Skeletal muscle cell (primary cell): ENCODE results near the gene MINDY4.

Experiments used
- DNase-seq: peaks from one replicate; pipeline ENCODE4 v3.0.0-alpha.2; 2010; ENCODE audit warnings: low read depth
- H3K4me3 ChIP-seq: 2 replicates; pipeline ENCODE4 v1.5.1; 2011; ENCODE audit warnings: low read depth, mild to moderate bottlenecking, control low read depth, low read length, moderate library complexity

MINDY4 gene

DNA sequence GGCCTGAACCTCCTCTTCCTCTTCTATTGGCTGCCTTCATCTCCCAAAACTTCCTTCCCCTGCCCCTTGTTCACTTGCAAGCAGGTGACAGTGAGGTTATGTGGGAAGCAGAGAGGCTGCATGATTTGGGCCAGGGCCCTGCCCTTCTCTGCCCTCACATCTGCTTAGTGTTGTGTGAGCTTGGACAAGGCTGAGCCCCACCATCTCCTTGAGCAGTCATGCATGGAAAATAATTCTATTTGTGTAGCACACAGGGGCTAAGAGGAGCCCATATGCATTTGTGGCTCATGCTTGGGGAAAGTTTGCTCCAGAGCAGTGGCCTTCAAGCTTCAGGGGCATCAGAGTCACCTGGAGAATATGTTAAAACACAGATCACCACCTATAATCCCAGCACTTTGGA lies 113.7 kb downstream of the MINDY4 start:
- no peak overlapping the region for H3K4me3 ChIP-seq
- DNase-seq, result no peak

DNA sequence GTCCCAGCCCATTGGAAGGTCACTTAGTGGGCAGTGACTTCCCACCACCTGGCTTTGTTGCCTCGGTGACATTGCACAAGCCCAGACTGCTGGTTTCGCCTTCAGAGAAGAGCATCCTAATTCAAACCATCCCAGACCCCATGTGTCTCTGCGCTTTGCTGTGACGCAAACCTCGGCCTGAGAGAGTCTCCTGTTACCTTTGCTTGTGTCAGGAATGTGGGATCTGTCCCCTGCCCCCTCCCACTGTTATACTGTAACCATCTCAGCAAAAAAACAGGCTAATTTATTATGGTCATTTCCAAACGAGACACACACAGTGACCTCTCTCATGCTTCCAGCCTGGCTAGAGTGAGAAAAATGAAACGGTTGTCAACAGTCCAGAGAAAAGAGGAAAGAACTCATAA lies 115.4 kb downstream of the MINDY4 start:
- peak; percentile 7 for DNase-seq
- H3K4me3 ChIP-seq, result no peak overlapping the region

DNA sequence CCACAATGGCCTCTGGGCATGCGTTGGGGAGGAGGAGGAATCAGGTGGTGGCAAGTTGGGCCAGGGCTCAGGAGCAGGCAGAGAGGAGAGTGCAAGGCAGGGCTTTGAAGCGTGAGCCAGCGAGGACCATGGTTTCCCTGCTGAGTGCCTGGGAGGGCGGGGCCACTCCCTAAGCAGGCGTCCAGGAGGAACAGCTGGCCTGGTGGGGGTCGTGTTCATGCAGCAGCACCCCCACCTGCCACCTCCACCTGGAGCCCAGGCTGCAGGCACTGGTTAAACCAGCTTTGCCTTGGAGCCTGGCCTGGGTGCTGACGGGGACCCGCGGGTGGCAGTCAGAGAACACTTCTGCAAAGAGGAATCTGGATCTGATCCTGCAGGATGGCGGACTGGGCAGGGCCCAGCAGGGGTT lies 116.3 kb downstream of the MINDY4 start:
- H3K4me3 ChIP-seq, result no peak overlapping the region
- DNase-seq, result no peak

DNA sequence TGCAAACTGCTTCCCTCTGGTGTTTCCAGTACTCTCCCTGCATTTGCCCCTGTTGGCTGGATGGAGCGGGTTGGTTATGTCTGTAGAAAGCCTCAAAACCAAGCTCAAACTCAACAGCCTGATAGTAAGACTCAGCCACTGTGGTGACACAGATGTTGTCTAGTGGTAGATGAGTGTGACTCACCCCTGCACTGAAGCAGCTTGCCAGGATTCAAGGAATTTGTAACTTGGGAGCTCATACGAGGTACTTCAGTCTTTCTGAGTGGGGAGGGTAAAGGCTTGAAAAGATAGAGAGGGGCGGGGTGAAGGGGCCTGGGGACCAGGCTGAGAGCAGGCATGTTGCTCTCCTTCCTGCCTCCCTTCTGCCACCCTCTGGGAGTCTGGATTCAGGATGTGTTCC lies 117.5 kb downstream of the MINDY4 start:
- H3K4me3 ChIP-seq, result no peak overlapping the region
- DNase-seq, result peak; percentile 64

DNA sequence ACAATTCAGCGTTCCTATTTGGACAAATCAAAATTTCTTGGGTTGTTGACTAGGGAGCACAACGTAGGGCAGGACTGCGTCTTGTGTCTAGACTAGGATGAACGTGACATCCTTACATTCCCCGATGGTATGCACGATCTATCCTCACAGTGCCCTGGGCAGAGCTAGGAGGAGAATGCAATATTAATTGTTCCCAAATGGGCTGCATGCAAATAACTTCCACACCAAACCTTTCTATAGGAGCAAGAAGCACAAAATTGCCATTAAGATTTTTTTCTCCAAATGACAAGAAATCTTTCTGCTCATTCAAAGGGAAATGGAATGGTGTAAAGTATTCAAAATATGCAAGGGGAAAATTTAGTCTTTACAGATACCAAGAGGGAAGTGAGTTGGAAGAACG lies 119.0 kb downstream of the MINDY4 start:
- H3K4me3 ChIP-seq, result no peak overlapping the region
- DNase-seq, result no peak

DNA sequence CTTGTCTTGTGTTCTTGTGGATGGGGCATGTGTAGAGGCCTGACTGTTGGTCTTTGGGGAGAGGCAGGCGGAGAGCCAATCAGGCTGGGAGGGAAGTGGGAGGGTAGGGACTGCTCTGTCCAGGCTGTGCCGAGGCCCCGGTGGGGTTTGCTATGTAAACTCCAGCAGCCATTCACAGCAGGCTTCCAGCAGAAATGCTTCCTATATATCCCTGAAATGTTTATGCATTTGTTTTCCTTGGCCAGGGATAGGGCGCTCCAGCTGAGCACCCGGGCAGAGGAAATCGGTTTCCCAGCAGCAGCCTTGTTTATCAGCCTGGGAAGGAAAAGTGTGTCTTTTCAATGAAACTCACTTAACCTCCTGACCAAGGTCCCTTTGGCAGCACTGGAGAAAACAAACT lies 122.1 kb downstream of the MINDY4 start:
- no peak for DNase-seq
- H3K4me3 ChIP-seq, result no peak overlapping the region

DNA sequence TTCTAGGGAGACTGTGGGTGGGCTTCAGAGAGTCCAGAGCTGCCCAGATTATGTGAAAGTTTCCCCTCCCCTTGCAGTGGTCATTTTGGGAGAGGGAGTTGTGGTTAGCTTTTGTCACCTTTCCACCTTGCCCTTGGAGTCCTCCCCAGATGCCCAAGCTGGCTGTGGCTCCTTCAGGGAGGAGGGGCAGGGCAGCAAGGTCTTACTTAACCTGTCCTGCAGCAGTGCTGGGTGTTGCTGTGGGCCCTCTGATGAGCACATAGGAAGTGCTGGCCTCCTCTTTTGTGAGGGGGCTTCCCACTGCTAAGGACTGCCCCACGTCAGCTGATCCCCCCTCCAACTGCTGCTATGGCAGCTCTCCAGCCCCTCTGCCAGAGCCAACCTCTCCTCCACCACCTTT lies 122.8 kb downstream of the MINDY4 start:
- no peak for DNase-seq
- no peak overlapping the region for H3K4me3 ChIP-seq

DNA sequence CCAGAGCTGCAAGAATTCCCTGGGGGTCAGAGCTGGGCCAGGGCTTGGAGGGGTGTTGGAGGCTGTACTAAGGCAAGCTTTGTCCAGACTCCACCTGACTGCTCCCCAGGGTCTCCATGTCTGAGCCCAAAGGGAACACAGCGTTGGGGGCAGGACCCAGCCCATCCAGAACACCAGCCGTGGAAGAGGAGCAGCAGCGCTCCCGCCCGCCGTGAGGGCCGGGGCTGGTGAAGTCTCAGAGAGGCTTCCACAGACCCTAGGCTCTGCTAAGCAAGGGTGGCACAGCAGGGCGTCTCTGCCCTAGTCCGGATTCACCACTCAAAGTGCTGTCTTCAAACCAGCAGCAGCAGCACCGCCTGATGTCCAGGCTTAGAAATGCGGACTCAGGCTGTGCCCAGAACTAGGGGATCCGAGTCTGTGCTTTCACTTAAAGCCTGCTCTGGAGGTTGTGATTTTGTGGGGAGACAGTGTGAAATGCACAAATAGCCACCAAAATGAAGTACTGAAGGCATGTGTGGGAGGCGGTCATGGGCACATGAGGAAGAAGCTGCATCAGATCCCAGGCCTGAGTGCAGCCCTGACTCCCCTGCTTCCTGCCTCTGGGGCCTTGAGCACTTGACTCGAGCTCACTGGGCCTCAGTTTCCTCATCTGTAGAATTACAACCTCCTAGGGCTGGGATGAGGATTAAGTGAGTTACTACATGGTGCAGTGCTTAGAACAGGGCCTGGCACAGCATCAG lies 123.8 kb downstream of the MINDY4 start:
- H3K4me3 ChIP-seq, result no peak overlapping the region
- DNase-seq, result no peak

DNA sequence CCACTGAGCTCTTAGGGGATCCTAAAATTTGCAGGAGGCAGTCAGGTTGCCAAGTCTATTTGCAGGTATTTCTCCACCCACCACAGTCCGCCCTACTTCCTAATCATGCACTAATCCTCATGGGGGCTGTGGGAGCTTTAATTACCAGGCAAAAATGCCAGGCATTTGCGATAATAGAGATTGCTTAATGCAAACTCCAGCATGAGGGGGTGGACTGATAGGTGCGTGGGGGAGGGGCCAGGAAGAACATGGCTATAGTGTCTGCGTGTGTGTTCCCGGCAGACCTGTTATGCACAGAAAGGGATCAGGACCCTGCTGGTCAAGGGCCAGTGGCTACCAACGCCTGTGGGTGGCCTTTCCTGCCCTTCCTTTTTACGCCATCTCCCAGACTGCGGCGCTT lies 124.8 kb downstream of the MINDY4 start:
- H3K4me3 ChIP-seq, result no peak overlapping the region
- DNase-seq, result no peak

DNA sequence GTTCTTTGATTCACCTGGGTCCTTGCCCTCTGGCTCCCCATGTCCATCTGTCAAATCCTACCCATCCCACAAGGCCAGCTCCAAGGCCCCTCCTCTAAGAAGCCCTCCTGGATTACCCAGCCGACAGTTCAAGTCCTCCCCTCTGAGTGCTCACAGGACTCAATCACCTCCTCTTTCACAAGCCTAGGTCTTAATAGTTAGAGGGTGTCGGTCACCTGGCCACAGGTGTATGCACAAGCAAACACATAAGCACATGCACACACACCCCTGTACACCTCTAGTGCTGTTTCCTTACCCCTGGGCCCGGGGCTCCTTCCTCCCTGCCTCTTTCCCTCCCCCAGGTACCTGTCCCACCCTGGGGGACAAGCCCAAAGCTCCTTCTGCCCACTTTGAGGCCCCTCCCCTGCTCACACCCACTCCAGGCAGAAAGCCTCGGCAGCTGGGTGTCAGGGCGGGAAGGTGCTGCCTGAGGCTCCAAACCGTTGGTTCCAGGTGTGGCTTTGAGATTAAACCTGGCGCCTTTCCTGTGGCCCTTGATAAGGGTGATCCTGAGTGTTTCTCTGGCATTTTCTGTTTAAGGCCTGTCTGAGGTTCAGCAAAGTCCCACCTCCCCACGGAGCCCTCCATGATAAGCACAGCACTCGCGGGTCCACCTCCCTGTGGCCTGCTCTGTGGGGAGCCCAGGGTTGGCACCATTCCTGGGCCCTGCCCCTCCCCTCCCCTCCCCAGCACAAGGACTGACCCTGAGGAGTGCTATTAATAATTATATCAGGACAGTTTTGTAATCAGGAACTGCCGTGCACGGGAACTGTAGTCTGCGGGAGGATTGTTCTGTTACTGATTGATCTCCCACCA lies 125.8 kb downstream of the MINDY4 start:
- no peak for DNase-seq
- no peak overlapping the region for H3K4me3 ChIP-seq

DNA sequence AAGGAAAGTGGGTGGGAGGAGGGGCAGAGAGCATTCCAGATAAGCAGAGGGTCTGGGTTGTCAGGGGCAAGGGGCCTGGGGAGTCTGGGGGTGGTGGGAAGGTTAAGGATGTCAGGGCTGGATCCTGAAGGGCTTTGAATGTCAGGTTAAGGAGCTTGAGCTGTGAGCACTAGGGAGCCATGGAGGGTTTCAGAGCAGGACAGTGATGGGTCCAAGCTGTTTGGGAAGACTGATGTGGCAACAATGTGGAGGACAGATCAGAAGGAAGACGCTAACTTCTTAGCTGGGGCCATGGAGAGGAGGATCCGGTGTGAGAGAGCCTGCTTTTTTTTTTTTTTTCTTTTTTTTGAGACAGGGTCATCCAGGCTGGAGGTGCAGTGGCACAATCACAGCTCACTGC lies 126.6 kb downstream of the MINDY4 start:
- DNase-seq, result no peak
- H3K4me3 ChIP-seq, result no peak overlapping the region

DNA sequence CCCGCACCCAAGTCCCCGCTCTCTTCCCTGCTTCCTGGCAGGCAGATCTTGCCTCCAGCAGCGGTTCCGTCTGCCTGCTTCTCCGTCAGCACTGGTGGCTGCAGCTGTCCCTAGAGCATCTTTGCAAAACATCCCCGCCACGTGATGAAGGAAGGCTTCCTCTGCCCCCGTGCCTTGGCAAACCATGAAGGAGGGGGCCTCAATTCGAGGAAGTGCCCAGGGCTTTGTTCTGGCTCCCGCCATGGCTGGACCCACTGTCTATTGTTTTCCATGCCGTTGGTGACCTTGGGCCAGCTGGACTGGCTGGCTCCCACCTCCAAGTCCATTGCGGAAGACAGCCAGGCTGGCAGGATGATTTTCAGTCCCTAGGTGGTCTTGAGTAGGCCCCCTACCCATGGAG lies 127.2 kb downstream of the MINDY4 start:
- DNase-seq, result no peak
- no peak overlapping the region for H3K4me3 ChIP-seq

DNA sequence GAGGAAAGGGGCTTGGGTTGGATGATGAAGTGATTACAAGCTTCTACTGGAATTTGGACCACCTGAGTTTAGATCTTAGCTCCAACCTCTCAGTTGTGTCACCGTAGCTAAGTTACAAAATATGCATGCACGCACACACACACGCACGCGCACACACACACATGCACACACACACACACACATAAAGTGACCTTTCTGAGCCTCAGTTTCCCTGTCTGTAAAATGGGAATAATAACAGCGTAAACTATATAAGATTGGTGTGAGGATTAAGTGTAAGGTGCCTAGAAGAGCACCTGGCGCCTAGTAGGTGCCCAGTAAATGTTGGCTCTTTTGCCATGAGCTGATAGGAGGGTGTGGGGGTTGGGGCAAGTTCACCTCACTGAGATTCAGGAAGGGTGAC lies 127.8 kb downstream of the MINDY4 start:
- H3K4me3 ChIP-seq, result no peak overlapping the region
- DNase-seq, result no peak

DNA sequence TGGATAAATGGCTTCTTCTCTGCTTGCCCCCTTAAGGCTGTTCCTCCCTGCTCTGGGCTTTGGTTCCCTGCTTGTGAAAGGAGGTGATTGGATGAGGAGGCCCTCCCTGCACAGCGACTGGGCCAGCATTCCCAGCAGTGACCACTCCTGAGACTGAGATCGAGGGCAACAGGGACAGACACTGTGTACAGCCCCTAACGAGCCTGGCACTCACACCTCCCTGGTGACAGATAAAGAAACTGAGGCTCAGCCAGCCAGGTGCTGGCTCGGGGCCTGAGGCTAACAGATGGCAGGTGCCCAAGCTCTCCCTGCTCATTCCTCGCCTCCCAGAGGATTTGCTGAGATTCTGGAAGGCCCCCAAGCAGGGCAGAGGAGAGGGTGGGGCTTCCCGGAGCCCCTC lies 128.4 kb downstream of the MINDY4 start:
- no peak overlapping the region for H3K4me3 ChIP-seq
- no peak for DNase-seq

DNA sequence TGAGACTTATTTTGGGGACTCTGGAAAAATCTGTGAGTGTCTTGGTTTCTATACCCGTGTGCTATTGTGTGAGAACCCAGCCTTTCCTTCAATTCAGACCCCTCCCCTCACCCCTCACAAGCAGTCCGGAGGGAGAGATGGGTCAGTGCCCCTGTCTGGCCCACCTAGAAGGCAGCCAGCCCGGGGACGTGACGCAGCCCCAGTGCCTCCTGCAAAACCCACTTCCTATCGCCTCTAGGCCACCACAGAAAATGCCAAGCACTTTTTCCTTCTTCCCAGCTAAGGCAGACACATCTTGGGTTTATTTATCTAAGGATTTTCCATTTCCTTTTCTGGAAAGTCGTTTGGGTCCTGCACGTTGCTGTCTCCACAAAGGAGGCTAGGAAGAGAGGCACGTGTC lies 128.8 kb downstream of the MINDY4 start:
- no peak for DNase-seq
- no peak overlapping the region for H3K4me3 ChIP-seq

DNA sequence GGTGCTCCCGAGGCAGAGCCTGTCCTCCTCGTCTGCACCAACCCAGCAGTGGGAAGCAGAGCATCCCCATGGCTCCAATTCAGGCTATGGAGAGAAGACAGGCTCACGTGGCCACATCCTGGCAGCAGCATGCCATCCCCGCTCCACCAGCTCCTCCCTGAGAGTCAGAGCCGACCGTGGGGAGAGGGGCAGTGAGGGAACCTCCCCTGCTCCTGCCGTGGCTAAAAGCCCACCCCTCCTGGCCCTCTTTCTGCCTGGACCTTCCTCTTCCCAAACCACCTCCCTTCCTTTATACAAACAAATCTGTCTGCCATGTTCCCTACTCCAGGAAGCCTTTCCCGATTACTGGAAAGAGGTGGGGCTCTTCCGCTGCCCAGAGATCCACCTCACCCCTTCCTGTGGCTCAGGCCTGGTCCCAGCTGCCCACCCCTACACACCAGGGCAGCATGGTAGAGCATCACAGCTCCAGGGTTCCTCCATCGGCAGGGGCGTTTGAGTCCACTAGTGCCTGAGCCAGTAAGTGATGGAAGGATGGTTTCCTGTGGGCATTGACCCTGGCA lies 129.7 kb downstream of the MINDY4 start:
- H3K4me3 ChIP-seq, result no peak overlapping the region
- DNase-seq, result no peak

DNA sequence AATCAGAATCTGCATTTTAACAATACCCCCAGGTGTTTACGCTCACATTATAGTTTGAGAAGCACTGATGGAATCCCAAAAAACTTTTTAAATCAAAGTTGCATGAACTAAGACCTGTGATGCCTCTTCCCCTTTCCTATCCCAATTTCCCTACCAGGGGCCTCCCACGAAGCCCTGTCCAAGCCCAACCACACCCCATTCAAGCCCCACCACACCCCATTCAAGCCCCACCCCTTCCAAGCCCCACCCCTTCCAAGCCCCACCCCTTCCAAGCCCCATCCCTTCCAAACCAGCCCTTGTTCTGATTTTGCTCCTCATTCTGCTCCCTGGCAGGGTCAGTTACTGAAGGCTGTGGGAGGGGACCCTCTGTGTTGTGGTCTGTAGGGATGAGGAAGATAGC lies 130.6 kb downstream of the MINDY4 start:
- no peak for DNase-seq
- H3K4me3 ChIP-seq, result no peak overlapping the region

DNA sequence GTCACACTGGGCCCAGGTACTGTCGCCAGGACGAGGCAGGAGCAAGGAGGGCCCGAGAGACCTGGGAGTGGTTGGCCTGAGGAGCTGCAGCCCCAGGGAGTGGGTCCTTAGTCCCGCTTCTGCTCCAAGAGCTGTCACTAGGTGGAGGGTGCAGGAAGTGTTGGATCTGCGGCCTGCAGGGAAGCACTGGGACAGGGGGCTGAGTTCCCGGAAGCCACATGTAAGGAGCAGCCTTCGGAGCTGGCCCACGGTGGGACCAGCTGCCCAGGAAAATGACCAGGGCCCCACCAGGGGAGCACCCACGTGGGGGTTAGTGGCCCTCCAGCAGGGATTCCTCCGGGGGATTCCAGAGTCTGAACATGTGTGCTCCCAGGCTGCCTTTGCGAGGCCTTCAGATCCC lies 131.2 kb downstream of the MINDY4 start:
- no peak for DNase-seq
- H3K4me3 ChIP-seq, result no peak overlapping the region

DNA sequence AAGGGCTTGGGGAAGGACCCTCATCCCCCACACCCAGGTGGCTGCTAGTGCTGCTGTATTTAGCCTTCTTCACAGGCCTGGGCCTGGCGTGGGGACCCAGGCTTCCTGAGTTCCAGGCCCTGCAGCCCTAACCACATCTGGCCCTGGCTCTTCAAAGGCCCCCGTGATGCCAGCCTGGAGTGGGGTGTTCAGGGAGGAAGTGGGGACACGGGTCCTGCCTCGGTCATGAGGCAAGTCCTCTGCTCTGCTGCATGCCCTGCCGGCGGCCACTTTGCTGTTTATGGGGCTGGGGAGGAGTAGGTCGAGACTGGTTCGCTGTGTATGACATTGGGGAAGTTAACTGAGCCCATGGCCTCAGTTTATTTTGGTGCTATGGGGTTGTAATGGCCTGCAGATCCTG lies 131.9 kb downstream of the MINDY4 start:
- DNase-seq, result no peak
- H3K4me3 ChIP-seq, result no peak overlapping the region

DNA sequence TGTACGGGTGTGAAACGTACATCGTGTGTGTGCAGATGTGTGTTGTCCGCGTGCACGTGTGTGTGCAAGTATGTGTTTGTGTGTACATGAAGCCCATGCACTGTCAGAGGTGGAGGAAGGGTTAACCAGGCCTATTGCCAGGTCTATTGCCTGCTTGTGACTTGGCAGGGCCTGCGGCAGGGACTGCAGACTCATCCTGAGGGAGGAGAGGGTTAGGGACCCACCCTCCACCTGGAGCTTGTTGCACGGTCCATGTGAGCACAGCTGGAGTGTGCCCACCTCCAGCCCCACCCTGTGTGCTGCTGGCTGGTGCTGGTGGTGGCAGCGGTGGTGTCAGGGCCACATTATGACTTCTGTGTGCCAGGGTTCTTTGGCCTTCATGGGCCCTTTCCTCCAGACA lies 133.3 kb downstream of the MINDY4 start:
- no peak for DNase-seq
- no peak overlapping the region for H3K4me3 ChIP-seq
